ENCODE results near the gene BBS1.

GRCh38 chr11:66548041-66548440 is 37.6 kb downstream of the BBS1 start:
- TF ChIP-seq EGR1 (IDR thresholded peaks at IDR 0.05), result no peak
- no peak for TF ChIP-seq EP300 (IDR thresholded peaks at IDR 0.05; ENCODE audit: borderline replicate concordance)
- no peak for TF ChIP-seq RAD21 (IDR thresholded peaks at IDR 0.05; ENCODE audit: low read depth)

All from Ishikawa (cell line).